Heart left ventricle (tissue), 16 donors: Measurements from ENCODE around the gene EHD4. TPM values are rescaled to one million over a fixed set of nuclear protein-coding genes. Genes with fewer than 3 reads are reported as not detected.
A peak's percentile ranks its signal among the peaks of the same experiment; 100 is the strongest.

Experiments
- ATAC-seq, 4 donors: fragments of 200-7000 bp; cut with Tn5 transposase; one replicate each; pipeline ENCODE4 v1.9.1; 2020 to 2022; ENCODE audit warnings: moderate library complexity in 4 of 4, mild to moderate bottlenecking in 3 of 4, moderate number of reproducible peaks in 1 of 4
- DNase-seq, 5 donors: peaks; one replicate each; pipeline ENCODE4 v3.0.0-alpha.2; 2020
- H3K27ac ChIP-seq, 12 donors: fragments of 200-600 bp; sonication (generic) in 4 of 12; one replicate each; pipeline versions ENCODE4 v1.5.0 to v1.8.0; 2016 to 2022; ENCODE audit warnings: mild to moderate bottlenecking in 2 of 12
- H3K27me3 ChIP-seq, 9 donors: fragments of 200-600 bp; sonication (generic) in 2 of 9; one replicate each; pipeline versions ENCODE4 v1.5.1 to v1.8.0; 2016 to 2022; ENCODE audit warnings: mild to moderate bottlenecking in 3 of 9
- H3K36me3 ChIP-seq, 9 donors: fragments of 200-600 bp; sonication (generic) in 2 of 9; one replicate each; pipeline versions ENCODE4 v1.5.0 to v1.8.0; 2018 to 2022; ENCODE audit warnings: mild to moderate bottlenecking in 2 of 9
- H3K4me1 ChIP-seq, 12 donors: fragments of 200-600 bp; sonication (generic) in 4 of 12; one replicate each; pipeline versions ENCODE4 v1.5.0 to v1.8.0; 2016 to 2022; ENCODE audit warnings: mild to moderate bottlenecking in 3 of 12
- H3K4me3 ChIP-seq, 12 donors: fragments of 200-600 bp; sonication (generic) in 4 of 12; one replicate each; pipeline versions ENCODE4 v1.5.0 to v1.8.0; 2017 to 2022; ENCODE audit warnings: mild to moderate bottlenecking in 9 of 12, moderate library complexity in 4 of 12
- H3K9me3 ChIP-seq, 12 donors: fragments of 200-600 bp; sonication (generic) in 4 of 12; one replicate each; pipeline versions ENCODE4 v1.5.0 to v1.8.0; 2016 to 2022; ENCODE audit warnings: mild to moderate bottlenecking in 1 of 12
- CTCF ChIP-seq, 12 donors: fragments of 200-600 bp; sonication (generic) in 4 of 12; IDR thresholded peaks; one replicate each; pipeline versions ENCODE4 v1.5.0 to v1.8.0; 2018 to 2022; ENCODE audit warnings: antibody characterized with exemption in 12 of 12, mild to moderate bottlenecking in 5 of 12
- POLR2A ChIP-seq, 2 donors: fragments of 450-650 bp; IDR thresholded peaks; one replicate each; pipeline ENCODE4 v1.6.1; 2017; ENCODE audit warnings: antibody characterized with exemption in 2 of 2, mild to moderate bottlenecking in 2 of 2, moderate library complexity in 2 of 2
- WGBS, 4 donors: extraction: QIAGEN DNeasy Blood & Tissue Kit in 2 of 4; methylation state at CpG; one replicate each; pipeline versions ENCODE4 v1.1.5 to v1.1.7; 2013 to 2018; 5-methylcytosine and 5-hydroxymethylcytosine counted together
- intact Hi-C, 10 donors: fragments of 100-400 bp; cut with DNase I; formaldehyde crosslinking; loops; one replicate each; pipeline versions ENCODE4 v1.11.1 to v1.14.2; 2022
- polyA plus RNA-seq, 2 donors: library from polyadenylated mRNA; stranded (reverse); fragments of 200-250 nt; gene quantifications; one replicate each; pipeline ENCODE4 v1.2.3, GENCODE V29; 2013
- total RNA-seq, 9 donors: library from RNA; depleted of rRNA in 2 of 9; stranded (reverse); fragments of >200 nt in 2 of 9; fragmentation: NEBNext Ultra II Directional in 3 of 9; extraction: Animal tissue kit (Norgen Biotek cat#: 25700) in 3 of 9; gene quantifications; one replicate each; pipeline versions ENCODE4 v1.1.0 to v1.2.4, GENCODE V29; 2016 to 2023
- donor health status: ischemic (EF 13 %, LVEDD 7.1; RV severe dilation, severe dysfunction).
- donor health status: healthy with polysubstance abuse.
- donor health status: DM: no; HTN: yes; CAD: no.
- donor health status: DM: no; HTN: no; CAD: no.
- donor health status: ischemic (EF 25% LVEDD 6.9; RV normal size, moderate dysfunction).
- donor health status: ischemic (EF 25% LVEDD 5.7; RV mildly dilated, moderate dysfunction).
- donor health status: healthy.
- donor health status: DM: yes; HTN: yes; CAD: no.
- donor health status: ischemic (EF 35%, LVEDD 5.7; RV mildly dilated, moderate dysfunction).
- donor health status: nonischemic (EF 11% LVEDD 7.7; RV severe dilation, severe dysfunction).
- donor health status: DM: yes; HTN: yes; CAD: no.
- donor health status: PGD.
- donor health status: ischemic (EF 29% LVEDD 5.4; RV normal size, mild dysfunction).
- donor health status: nonischemic (EF 23%, LVEDD 6.1; RV moderate dilation, normal function).

Gene EHD4
- total and polyA plus RNA-seq, 11 donors: 25.6 to 70.8 (median 43.9) TPM

GRCh38 chr15:41900526-41901380 is 71.6 kb downstream of the EHD4 start:
- intact Hi-C loops: loop anchor here in 7 of 10 donors (5.0 to 10.0 kb wide), 6 partner anchors 72 to 247 kb away; partner anchors contain the start of genes EHD4 (in 3 of the 7), JMJD7 (in 3 of the 7) and MAPKBP1 (in 3 of the 7)
- DNase-seq: peak in 1 of 5 donors; percentile 22

GRCh38 chr15:41899854-41900442 is 72.4 kb downstream of the EHD4 start:
- Histone ChIP-seq H3K4me3 (no peak overlapping the region), H3K27ac (peak overlapping the region in 3 of 12 donors; percentile 10 to 32 (median 25)), H3K4me1 (peaks cover 0 to 29% (median 18%) of the 10 kb centered on the region in 12 donors), H3K27me3 (no peaks in the 10 kb centered on the region), H3K36me3 (peaks cover 0 to 80% (median 56%) of the 10 kb centered on the region in 9 donors), H3K9me3 (no peaks in the 10 kb centered on the region)
- 58 to 79% (median 67%) methylated on average over 6 of the region's 6 CpGs for WGBS, 4 donors
- no peak for TF ChIP-seq POLR2A (IDR thresholded peaks at IDR 0.05)
- no peak for TF ChIP-seq CTCF (IDR thresholded peaks at IDR 0.05)
- intact Hi-C loops: loop anchor here in 8 of 10 donors (5.0 to 10.0 kb wide), 7 partner anchors 72 to 247 kb away; partner anchors contain the start of genes MAPKBP1 (in 4 of the 8), EHD4 (in 3 of the 8) and JMJD7 (in 3 of the 8)
- ATAC-seq (no peak), DNase-seq (peak in 1 of 5 donors; percentile 14)

More at GRCh38 chr15:41900526-41901380, 71.6 kb downstream of the EHD4 start:
- Histone ChIP-seq H3K27ac (peak overlapping the region in 6 of 12 donors; percentile 2 to 32 (median 23)), H3K27me3 (no peaks in the 10 kb centered on the region), H3K9me3 (no peaks in the 10 kb centered on the region), H3K4me3 (no peak overlapping the region), H3K36me3 (peaks cover 0 to 88% (median 62%) of the 10 kb centered on the region in 9 donors), H3K4me1 (peaks cover 0 to 25% (median 14%) of the 10 kb centered on the region in 12 donors)
- WGBS, 4 donors: 58 to 69% (median 66%) methylated on average over 35 to 36 of the region's 36 CpGs
- no peak for TF ChIP-seq CTCF (IDR thresholded peaks at IDR 0.05)
- TF ChIP-seq POLR2A (IDR thresholded peaks at IDR 0.05): no peak
- peak in 2 of 4 donors; percentile 5 to 24 for ATAC-seq

- Histone ChIP-seq H3K4me3 (no peak overlapping the region), H3K9me3 (no peaks in the 10 kb centered on the region), H3K4me1 (peaks cover 9 to 32% (median 24%) of the 10 kb centered on the region in 12 donors), H3K36me3 (peaks cover 0 to 60% (median 45%) of the 10 kb centered on the region in 9 donors), H3K27me3 (no peaks in the 10 kb centered on the region), H3K27ac (no peak overlapping the region)
- TF ChIP-seq POLR2A (IDR thresholded peaks at IDR 0.05) (no peak), CTCF (IDR thresholded peaks at IDR 0.05) (no peak)
- WGBS, 4 donors: 76 to 86% (median 80%) methylated on average over 8 of the region's 8 CpGs
- DNase-seq: peak in 1 of 5 donors; percentile 11
- ATAC-seq: no peak
- intact Hi-C loops: loop anchor here in 4 of 10 donors (5.0 to 10.0 kb wide), 3 partner anchors 75 to 157 kb away; partner anchors contain the start of gene MAPKBP1 (in 1 of the 4)
Measured at GRCh38 chr15:41897363-41897799, 75.0 kb downstream of the EHD4 start.
